Mucosa of rectum (tissue), 2 donors: ENCODE results near the gene PIK3CA.

Experiments used
- H3K27ac ChIP-seq, 2 donors: one replicate each; pipeline ENCODE4 v1.7.0; 2013; ENCODE audit warnings: inconsistent platforms in 2 of 2, low read depth in 2 of 2, low read length in 2 of 2
- H3K27me3 ChIP-seq, 2 donors: one replicate each; pipeline ENCODE4 v1.7.0; 2013; ENCODE audit warnings: low read length in 2 of 2; ENCODE audit not compliant: control insufficient read depth in 2 of 2, insufficient read depth in 2 of 2
- H3K36me3 ChIP-seq, 2 donors: one replicate each; pipeline ENCODE4 v1.7.0; 2013; ENCODE audit warnings: low read length in 2 of 2; ENCODE audit not compliant: control insufficient read depth in 2 of 2, insufficient read depth in 2 of 2
- H3K4me1 ChIP-seq, 2 donors: one replicate each; pipeline ENCODE4 v1.7.0; 2013; ENCODE audit warnings: low read length in 2 of 2, mild to moderate bottlenecking in 1 of 2; ENCODE audit not compliant: control insufficient read depth in 2 of 2, insufficient read depth in 2 of 2
- H3K4me3 ChIP-seq, 2 donors: one replicate each; pipeline ENCODE4 v1.7.0; 2013; ENCODE audit warnings: low read length in 2 of 2
- H3K9ac ChIP-seq, 2 donors: one replicate each; pipeline ENCODE4 v1.7.0; 2013; ENCODE audit warnings: low read length in 2 of 2, low read depth in 1 of 2, mild to moderate bottlenecking in 1 of 2
- H3K9me3 ChIP-seq, 2 donors: one replicate each; pipeline ENCODE4 v1.7.0; 2013; ENCODE audit warnings: low read length in 2 of 2; ENCODE audit not compliant: control insufficient read depth in 2 of 2
- donor health status: healthy.
- donor health status: Normal muscosa, but diverticular disease.

The PIK3CA gene

GRCh38 chr3:179175358-179175757 is 27.2 kb downstream of the PIK3CA start:
- Histone ChIP-seq H3K27ac (no peak overlapping the region), H3K27me3 (no peaks in the 10 kb centered on the region), H3K4me1 (no peaks in the 10 kb centered on the region), H3K9ac (no peak overlapping the region), H3K9me3 (no peaks in the 10 kb centered on the region), H3K4me3 (no peak overlapping the region), H3K36me3 (no peaks in the 10 kb centered on the region)

GRCh38 chr3:179177611-179178010 is 29.5 kb downstream of the PIK3CA start:
- H3K27ac ChIP-seq: no peak overlapping the region
- no peak overlapping the region for H3K4me3 ChIP-seq
- H3K9me3 ChIP-seq: no peaks in the 10 kb centered on the region
- no peaks in the 10 kb centered on the region for H3K27me3 ChIP-seq
- H3K4me1 ChIP-seq: no peaks in the 10 kb centered on the region
- no peaks in the 10 kb centered on the region for H3K36me3 ChIP-seq
- H3K9ac ChIP-seq: no peak overlapping the region

- H3K36me3 ChIP-seq: no peaks in the 10 kb centered on the region
- H3K4me3 ChIP-seq: no peak overlapping the region
- H3K9me3 ChIP-seq: no peaks in the 10 kb centered on the region
- no peak overlapping the region for H3K27ac ChIP-seq
- no peak overlapping the region for H3K9ac ChIP-seq
- H3K4me1 ChIP-seq: no peaks in the 10 kb centered on the region
- no peaks in the 10 kb centered on the region for H3K27me3 ChIP-seq
Measured at GRCh38 chr3:179179256-179179655, 31.1 kb downstream of the PIK3CA start.

GRCh38 chr3:179179979-179180759 is 32.0 kb downstream of the PIK3CA start:
- H3K9me3 ChIP-seq: no peaks in the 10 kb centered on the region
- no peak overlapping the region for H3K4me3 ChIP-seq
- H3K27ac ChIP-seq: no peak overlapping the region
- H3K36me3 ChIP-seq: no peaks in the 10 kb centered on the region
- H3K4me1 ChIP-seq: no peaks in the 10 kb centered on the region
- H3K9ac ChIP-seq: no peak overlapping the region
- no peaks in the 10 kb centered on the region for H3K27me3 ChIP-seq

GRCh38 chr3:179181021-179181472 is 32.9 kb downstream of the PIK3CA start:
- H3K27me3 ChIP-seq: no peaks in the 10 kb centered on the region
- no peak overlapping the region for H3K4me3 ChIP-seq
- H3K9me3 ChIP-seq: no peaks in the 10 kb centered on the region
- no peaks in the 10 kb centered on the region for H3K36me3 ChIP-seq
- H3K9ac ChIP-seq: no peak overlapping the region
- H3K4me1 ChIP-seq: no peaks in the 10 kb centered on the region
- H3K27ac ChIP-seq: peak overlapping the region; percentile 7 to 34

GRCh38 chr3:179181993-179182551 is 33.9 kb downstream of the PIK3CA start:
- no peak overlapping the region for H3K9ac ChIP-seq
- H3K4me3 ChIP-seq: no peak overlapping the region
- no peak overlapping the region for H3K27ac ChIP-seq
- H3K36me3 ChIP-seq: no peaks in the 10 kb centered on the region
- H3K27me3 ChIP-seq: no peaks in the 10 kb centered on the region
- H3K9me3 ChIP-seq: no peaks in the 10 kb centered on the region
- no peaks in the 10 kb centered on the region for H3K4me1 ChIP-seq

GRCh38 chr3:179182902-179183301 is 34.7 kb downstream of the PIK3CA start:
- H3K27ac ChIP-seq: no peak overlapping the region
- H3K4me3 ChIP-seq: no peak overlapping the region
- no peaks in the 10 kb centered on the region for H3K36me3 ChIP-seq
- no peak overlapping the region for H3K9ac ChIP-seq
- no peaks in the 10 kb centered on the region for H3K27me3 ChIP-seq
- no peaks in the 10 kb centered on the region for H3K9me3 ChIP-seq
- no peaks in the 10 kb centered on the region for H3K4me1 ChIP-seq

- no peak overlapping the region for H3K4me3 ChIP-seq
- no peak overlapping the region for H3K27ac ChIP-seq
- H3K4me1 ChIP-seq: no peaks in the 10 kb centered on the region
- H3K36me3 ChIP-seq: no peaks in the 10 kb centered on the region
- no peaks in the 10 kb centered on the region for H3K9me3 ChIP-seq
- H3K9ac ChIP-seq: no peak overlapping the region
- H3K27me3 ChIP-seq: no peaks in the 10 kb centered on the region
Measured at GRCh38 chr3:179184826-179185225, 36.7 kb downstream of the PIK3CA start.

- Histone ChIP-seq H3K36me3 (no peaks in the 10 kb centered on the region), H3K27ac (no peak overlapping the region), H3K4me3 (no peak overlapping the region), H3K4me1 (no peaks in the 10 kb centered on the region), H3K9me3 (no peaks in the 10 kb centered on the region), H3K27me3 (no peaks in the 10 kb centered on the region), H3K9ac (no peak overlapping the region)
Measured at GRCh38 chr3:179186426-179186825, 38.3 kb downstream of the PIK3CA start.

GRCh38 chr3:179189759-179190158 is 41.6 kb downstream of the PIK3CA start:
- Histone ChIP-seq H3K9ac (no peak overlapping the region), H3K9me3 (no peaks in the 10 kb centered on the region), H3K36me3 (no peaks in the 10 kb centered on the region), H3K27ac (no peak overlapping the region), H3K4me3 (no peak overlapping the region), H3K4me1 (no peaks in the 10 kb centered on the region), H3K27me3 (no peaks in the 10 kb centered on the region)
